Spleen (tissue), 13 donors: Measurements from ENCODE around the gene TMEM272. TPM values are rescaled to one million over a fixed set of nuclear protein-coding genes. Genes with fewer than 3 reads are reported as not detected.

Experiments
- DNase-seq: peaks from one replicate; pipeline ENCODE4 v3.0.0-alpha.2; 2020
- H3K27ac ChIP-seq, 8 donors: fragments of 200-600 bp; sonication (generic) in 7 of 8; 1 replicate in 4 of 8; 2 replicates in 4 of 8; pipeline versions ENCODE4 v1.5.0 to v1.8.0; 2016 to 2021; ENCODE audit warnings: inconsistent platforms in 4 of 8, mild to moderate bottlenecking in 4 of 8, moderate library complexity in 1 of 8
- H3K27me3 ChIP-seq, 7 donors: fragments of 200-600 bp; sonication (generic) in 6 of 7; replicated peaks in 1 of 7; 1 replicate in 4 of 7; 2 replicates in 3 of 7; pipeline versions ENCODE4 v1.5.0 to v1.8.0; 2016 to 2021; ENCODE audit warnings: inconsistent platforms in 3 of 7, mild to moderate bottlenecking in 1 of 7
- H3K36me3 ChIP-seq, 6 donors: fragments of 200-600 bp; sonication (generic) in 5 of 6; 1 replicate in 4 of 6; 2 replicates in 2 of 6; pipeline versions ENCODE4 v1.5.0 to v1.8.0; 2016 to 2021; ENCODE audit warnings: inconsistent platforms in 2 of 6
- H3K4me1 ChIP-seq, 6 donors: fragments of 200-600 bp; sonication (generic) in 5 of 6; 1 replicate in 3 of 6; 2 replicates in 3 of 6; pipeline versions ENCODE4 v1.5.0 to v1.8.0; 2016 to 2021; ENCODE audit warnings: inconsistent platforms in 3 of 6
- H3K4me3 ChIP-seq, 8 donors: fragments of 200-600 bp; sonication (generic) in 7 of 8; 1 replicate in 4 of 8; 2 replicates in 4 of 8; pipeline versions ENCODE4 v1.5.0 to v1.8.0; 2016 to 2021; ENCODE audit warnings: inconsistent platforms in 4 of 8, mild to moderate bottlenecking in 4 of 8, moderate library complexity in 2 of 8
- H3K9me3 ChIP-seq, 8 donors: fragments of 200-600 bp; sonication (generic) in 7 of 8; 1 replicate in 4 of 8; 2 replicates in 4 of 8; pipeline versions ENCODE4 v1.5.0 to v1.8.0; 2016 to 2021; ENCODE audit warnings: inconsistent platforms in 4 of 8
- POLR2A ChIP-seq, 3 donors: fragments of 450-650 bp; IDR thresholded peaks; one replicate each; pipeline ENCODE4 v1.5.1; 2017; ENCODE audit warnings: antibody characterized with exemption in 3 of 3, mild to moderate bottlenecking in 1 of 3
- POLR2AphosphoS5 ChIP-seq, 3 donors: sonication (generic); formaldehyde crosslinking; IDR thresholded peaks; one replicate each; pipeline ENCODE4 v1.5.1; 2017; ENCODE audit warnings: antibody characterized with exemption in 3 of 3
- WGBS, 5 donors: extraction: QIAGEN DNeasy Blood & Tissue Kit in 3 of 5; methylation state at CpG; one replicate each; pipeline versions ENCODE4 v1.1.5 to v1.1.7; 2013 to 2018; 5-methylcytosine and 5-hydroxymethylcytosine counted together
- intact Hi-C: fragments of 100-400 bp; cut with DNase I; formaldehyde crosslinking; loops from one replicate; pipeline ENCODE4 v1.15.0; 2023; ENCODE audit warnings: low total_unique reads
- long read RNA-seq, 2 donors: transcript quantifications; one replicate each; lab custom pipeline, GENCODE V29; 2026
- polyA plus RNA-seq, 3 donors: library from polyadenylated mRNA; stranded (reverse); fragments of 200-250 nt; gene quantifications; one replicate each; pipeline ENCODE4 v1.2.1, GENCODE V29; 2013
- total RNA-seq, 7 donors: library from RNA; depleted of rRNA in 3 of 7; stranded (reverse); fragments of >200 nt in 3 of 7; fragmentation: NEBNext Ultra II Directional in 4 of 7; extraction: Animal tissue kit (Norgen Biotek cat#: 25700) in 4 of 7; gene quantifications; one replicate each; pipeline versions ENCODE4 v1.1.0 to v1.2.1, GENCODE V29; 2016 to 2021
- TF ChIP-seq, protein P1 (sequence below), 11 experiments: fragments of 200-600 bp in 7 of 11; fragments of 450-650 bp in 4 of 11; sonication (generic) in 4 of 11; IDR thresholded peaks in 8 of 11; conservative IDR thresholded peaks in 3 of 11; 1 replicate in 7 of 11; 2 replicates in 4 of 11; pipeline versions ENCODE4 v1.4.0 to v1.8.0; 2016 to 2021; ENCODE audit warnings: antibody characterized with exemption in 11 of 11, inconsistent platforms in 4 of 11, mild to moderate bottlenecking in 1 of 11
- donor health status: healthy with polysubstance abuse.
- donor health status: DM: no; HTN: no; CAD: no; lungs with moderate emphysema.
- donor health status: DM: no; HTN: no; CAD: no.
- donor health status: Bipolar disorder and iron deficiency.
- donor health status: healthy.
- donor health status: DM: no; HTN: no; CAD: no.
- donor health status: DM: yes; HTN: yes; CAD: no.

TMEM272 gene, protein sequence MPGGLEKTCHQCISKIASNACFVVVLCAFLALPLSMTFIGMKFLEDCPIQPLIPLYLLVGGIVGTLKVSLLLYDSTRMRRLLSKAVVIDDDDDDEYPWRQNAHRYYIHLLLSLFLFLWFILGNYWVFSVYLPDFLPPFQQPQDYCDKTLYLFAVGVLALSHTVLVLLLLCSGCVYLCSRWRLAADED
- total RNA-seq (1 to 10 TPM in 5 of 7 donors, under 1 TPM in 2; 0.39 to 3.3 (median 1.7) TPM), polyA plus RNA-seq (under 1 TPM; 0.03 to 0.20 (median 0.06) TPM)
- long read RNA-seq, donor 1, result 0 reads
- long read RNA-seq, donor 2, result 0 reads

DNA sequence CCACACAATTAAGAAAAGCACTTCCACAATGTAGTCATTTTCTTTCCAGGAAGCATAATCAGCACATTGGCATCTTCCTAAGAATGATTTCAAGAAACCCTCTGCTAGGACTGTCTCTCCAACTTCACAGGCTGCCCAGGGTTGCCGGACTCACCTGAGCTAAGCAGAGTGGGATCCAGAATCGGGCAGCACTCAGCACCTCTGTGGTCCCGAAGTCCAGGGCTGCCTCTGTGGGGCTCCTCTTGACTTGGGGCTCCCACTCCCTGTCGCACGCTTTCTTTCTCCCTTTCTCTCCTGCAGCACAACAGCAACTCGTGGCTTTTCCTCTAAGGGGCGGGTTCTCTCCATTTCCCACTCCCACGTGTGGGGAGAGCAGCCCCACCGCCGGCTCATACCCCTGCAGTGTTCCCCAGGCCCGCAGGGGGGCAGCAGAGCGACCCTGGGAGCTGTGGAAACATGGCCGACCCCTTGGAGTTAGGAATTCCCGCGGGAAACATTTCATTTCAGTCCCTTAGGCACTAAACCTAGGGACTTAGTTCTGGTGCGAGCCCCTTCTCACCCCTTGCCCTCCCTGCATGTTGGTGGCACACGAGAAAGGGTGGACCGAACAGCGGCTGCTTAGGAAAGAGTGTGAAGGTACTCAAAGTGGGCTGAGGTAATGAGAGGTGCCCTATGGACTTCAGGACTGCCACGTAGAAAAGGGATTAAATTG is at the start of gene TMEM272:
TSS of gene TMEM272 (minus strand) at position 316 of the 712 bp plus-strand sequence. CDS start 6,647 bp downstream, outside the sequence.
- WGBS, 5 donors, result 38 to 43% (median 38%) methylated on average over 20 of the region's 20 CpGs

DNA sequence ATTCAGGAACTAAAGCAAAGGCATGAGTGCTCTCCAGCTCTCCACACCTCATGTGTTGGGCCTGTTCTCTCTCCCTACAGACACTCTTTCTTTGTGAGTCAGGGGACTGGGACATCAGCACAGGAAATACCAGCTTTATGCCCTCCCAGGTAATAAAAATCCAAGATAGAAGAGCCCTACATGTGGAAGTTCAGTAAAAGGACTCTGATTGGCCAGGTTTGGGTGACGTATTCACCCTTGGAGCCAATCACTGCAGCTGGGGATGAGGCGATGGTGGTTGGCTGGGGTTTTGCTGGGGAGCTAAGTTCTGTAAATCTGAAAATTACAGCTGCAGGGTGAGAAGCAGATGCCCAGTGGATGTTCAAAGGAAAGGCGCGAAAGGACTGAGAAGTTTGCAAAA is 49.3 kb upstream of the TMEM272 start:
- Histone ChIP-seq H3K9me3 (no peaks in the 10 kb centered on the region), H3K4me3 (no peak overlapping the region), H3K36me3 (no peaks in the 10 kb centered on the region), H3K27ac (no peak overlapping the region), H3K27me3 (peaks cover 0 to 3% (median 0%) of the 10 kb centered on the region in 7 donors), H3K4me1 (no peaks in the 10 kb centered on the region)
- 90 to 97% (median 93%) methylated on average over 4 of the region's 4 CpGs for WGBS, 5 donors
- no peak for DNase-seq
- TF ChIP-seq, protein P1, sequence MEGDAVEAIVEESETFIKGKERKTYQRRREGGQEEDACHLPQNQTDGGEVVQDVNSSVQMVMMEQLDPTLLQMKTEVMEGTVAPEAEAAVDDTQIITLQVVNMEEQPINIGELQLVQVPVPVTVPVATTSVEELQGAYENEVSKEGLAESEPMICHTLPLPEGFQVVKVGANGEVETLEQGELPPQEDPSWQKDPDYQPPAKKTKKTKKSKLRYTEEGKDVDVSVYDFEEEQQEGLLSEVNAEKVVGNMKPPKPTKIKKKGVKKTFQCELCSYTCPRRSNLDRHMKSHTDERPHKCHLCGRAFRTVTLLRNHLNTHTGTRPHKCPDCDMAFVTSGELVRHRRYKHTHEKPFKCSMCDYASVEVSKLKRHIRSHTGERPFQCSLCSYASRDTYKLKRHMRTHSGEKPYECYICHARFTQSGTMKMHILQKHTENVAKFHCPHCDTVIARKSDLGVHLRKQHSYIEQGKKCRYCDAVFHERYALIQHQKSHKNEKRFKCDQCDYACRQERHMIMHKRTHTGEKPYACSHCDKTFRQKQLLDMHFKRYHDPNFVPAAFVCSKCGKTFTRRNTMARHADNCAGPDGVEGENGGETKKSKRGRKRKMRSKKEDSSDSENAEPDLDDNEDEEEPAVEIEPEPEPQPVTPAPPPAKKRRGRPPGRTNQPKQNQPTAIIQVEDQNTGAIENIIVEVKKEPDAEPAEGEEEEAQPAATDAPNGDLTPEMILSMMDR (IDR thresholded peaks at IDR 0.05 in 8 of 11, conservative IDR thresholded peaks at IDR 0.05 in 3 of 11), result no peak
- no peak for TF ChIP-seq POLR2A (IDR thresholded peaks at IDR 0.05)
- no peak for TF ChIP-seq POLR2AphosphoS5 (IDR thresholded peaks at IDR 0.05)
- intact Hi-C loops, result no loop called here

More for the DNA sequence above, at the start of gene TMEM272:
- Histone ChIP-seq H3K27me3 (peaks cover 0 to 12% (median 0%) of the 10 kb centered on the region in 7 donors), H3K4me1 (peaks cover 0 to 14% (median 6%) of the 10 kb centered on the region in 6 donors), H3K4me3 (peak within 1 kb of the TSS in 2 of 8 donors; percentile 11 to 46), H3K27ac (peak within 1 kb of the TSS in 1 of 8 donors; percentile 31), H3K9me3 (no peaks in the 10 kb centered on the region), H3K36me3 (no peaks in the 10 kb centered on the region)
- peak; percentile 84 for DNase-seq
- intact Hi-C loops, result loop anchor here (10.0 kb wide), 1 partner anchor 280 kb away; the partner anchor contains the start of gene NEK5
- TF ChIP-seq, protein P1 (IDR thresholded peaks at IDR 0.05 in 8 of 11, conservative IDR thresholded peaks at IDR 0.05 in 3 of 11), result peak; percentile 53 to 92 (median 84)
- no peak for TF ChIP-seq POLR2A (IDR thresholded peaks at IDR 0.05)
- peak in 1 of 3 donors; percentile 37 for TF ChIP-seq POLR2AphosphoS5 (IDR thresholded peaks at IDR 0.05)

DNA sequence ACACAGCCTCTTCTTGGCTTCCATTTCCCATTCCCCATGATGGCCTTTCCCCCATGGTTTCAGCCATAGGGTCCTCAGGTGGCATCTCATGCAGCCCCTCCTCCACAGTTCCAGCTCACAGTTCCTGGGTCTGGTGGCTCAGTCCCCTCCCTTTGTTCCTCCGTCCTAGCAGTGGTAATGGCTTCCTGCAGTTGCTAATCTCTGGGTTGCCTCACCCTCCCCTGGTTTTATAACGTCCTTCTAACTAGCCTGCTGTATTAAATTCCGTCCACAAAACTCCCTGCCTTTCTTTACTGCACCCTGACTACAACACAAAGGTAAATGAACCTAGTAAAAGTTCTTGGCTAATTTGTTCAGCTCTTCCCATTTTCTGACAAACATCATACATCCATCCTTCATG is 47.7 kb upstream of the TMEM272 start:
- H3K9me3 ChIP-seq, result no peaks in the 10 kb centered on the region
- H3K4me3 ChIP-seq, result no peak overlapping the region

More for the DNA sequence above, 47.7 kb upstream of the TMEM272 start:
- no peak for TF ChIP-seq POLR2A (IDR thresholded peaks at IDR 0.05)
- TF ChIP-seq, protein P1 (IDR thresholded peaks at IDR 0.05 in 8 of 11, conservative IDR thresholded peaks at IDR 0.05 in 3 of 11), result no peak
- TF ChIP-seq POLR2AphosphoS5 (IDR thresholded peaks at IDR 0.05), result no peak
- Histone ChIP-seq H3K36me3 (no peaks in the 10 kb centered on the region), H3K27me3 (peaks cover 0 to 3% (median 0%) of the 10 kb centered on the region in 7 donors), H3K4me1 (no peaks in the 10 kb centered on the region), H3K27ac (no peak overlapping the region)
- no peak for DNase-seq
- WGBS, 5 donors, result 26 to 56% (median 49%) methylated on average over 3 of the region's 3 CpGs
- intact Hi-C loops, result no loop called here
